ENCODE measurements around the gene LAS1L. TPM values are rescaled to one million over a fixed set of nuclear protein-coding genes. Genes with fewer than 3 reads are reported as not detected.

Gene LAS1L
- total RNA-seq, 4 donors from 2014 or later: 13.9 to 28.6 (median 18.5) TPM

DNA sequence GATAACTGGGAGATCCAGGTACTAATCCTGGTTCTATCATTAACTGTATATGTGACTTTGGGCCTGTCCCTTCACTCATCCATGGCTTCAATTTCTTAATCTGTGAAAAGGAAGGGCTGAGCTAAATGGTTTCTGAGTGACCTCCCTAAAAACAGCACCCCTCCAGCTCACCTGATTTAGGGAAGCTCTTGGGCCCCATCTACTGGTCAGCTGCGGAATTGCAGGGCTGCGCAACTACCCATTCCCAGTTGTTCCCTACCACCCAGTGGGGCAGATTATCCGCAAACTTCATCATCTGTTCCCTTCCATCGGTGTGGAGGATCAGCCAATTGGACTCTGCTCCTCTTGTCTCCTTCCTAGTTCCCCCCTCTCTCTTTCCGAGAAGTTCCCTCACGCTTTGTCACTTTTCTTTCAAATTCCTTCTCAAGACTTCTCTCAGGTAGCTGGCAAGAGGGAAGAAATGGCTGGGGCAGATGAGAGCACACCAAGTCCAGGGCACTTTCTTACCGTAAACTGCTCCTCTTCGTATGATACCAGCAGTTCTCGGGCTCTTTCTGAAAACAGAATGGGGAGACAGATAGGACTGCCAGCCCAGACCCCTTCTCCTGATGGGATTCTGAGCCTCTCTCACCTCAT, 5.8 kb downstream of the LAS1L start:
- TF ChIP-seq, protein P1, sequence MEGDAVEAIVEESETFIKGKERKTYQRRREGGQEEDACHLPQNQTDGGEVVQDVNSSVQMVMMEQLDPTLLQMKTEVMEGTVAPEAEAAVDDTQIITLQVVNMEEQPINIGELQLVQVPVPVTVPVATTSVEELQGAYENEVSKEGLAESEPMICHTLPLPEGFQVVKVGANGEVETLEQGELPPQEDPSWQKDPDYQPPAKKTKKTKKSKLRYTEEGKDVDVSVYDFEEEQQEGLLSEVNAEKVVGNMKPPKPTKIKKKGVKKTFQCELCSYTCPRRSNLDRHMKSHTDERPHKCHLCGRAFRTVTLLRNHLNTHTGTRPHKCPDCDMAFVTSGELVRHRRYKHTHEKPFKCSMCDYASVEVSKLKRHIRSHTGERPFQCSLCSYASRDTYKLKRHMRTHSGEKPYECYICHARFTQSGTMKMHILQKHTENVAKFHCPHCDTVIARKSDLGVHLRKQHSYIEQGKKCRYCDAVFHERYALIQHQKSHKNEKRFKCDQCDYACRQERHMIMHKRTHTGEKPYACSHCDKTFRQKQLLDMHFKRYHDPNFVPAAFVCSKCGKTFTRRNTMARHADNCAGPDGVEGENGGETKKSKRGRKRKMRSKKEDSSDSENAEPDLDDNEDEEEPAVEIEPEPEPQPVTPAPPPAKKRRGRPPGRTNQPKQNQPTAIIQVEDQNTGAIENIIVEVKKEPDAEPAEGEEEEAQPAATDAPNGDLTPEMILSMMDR (IDR thresholded peaks at IDR 0.05; ENCODE audit: low read depth): no peak

DNA sequence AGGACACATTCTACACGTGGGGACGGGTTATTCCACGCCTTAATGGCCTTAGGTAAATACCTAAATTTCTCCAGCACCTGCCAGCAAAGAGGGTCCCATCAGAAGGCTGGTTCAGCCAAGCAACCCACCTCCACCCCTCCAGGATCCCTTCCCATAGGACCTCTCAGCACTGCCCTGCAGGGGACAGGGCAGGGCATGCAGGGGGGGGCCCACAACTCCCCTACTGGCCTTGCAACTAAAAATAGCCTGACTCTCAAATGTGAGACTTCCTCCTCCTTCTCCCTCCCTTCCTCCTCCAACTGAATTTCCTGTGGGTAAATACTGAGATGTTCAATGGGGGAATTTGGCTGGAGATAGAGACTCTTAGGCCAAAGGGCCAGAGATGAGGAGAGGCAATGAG, 6.3 kb downstream of the LAS1L start:
- TF ChIP-seq, protein P1 (IDR thresholded peaks at IDR 0.05; ENCODE audit: low read depth): no peak

DNA sequence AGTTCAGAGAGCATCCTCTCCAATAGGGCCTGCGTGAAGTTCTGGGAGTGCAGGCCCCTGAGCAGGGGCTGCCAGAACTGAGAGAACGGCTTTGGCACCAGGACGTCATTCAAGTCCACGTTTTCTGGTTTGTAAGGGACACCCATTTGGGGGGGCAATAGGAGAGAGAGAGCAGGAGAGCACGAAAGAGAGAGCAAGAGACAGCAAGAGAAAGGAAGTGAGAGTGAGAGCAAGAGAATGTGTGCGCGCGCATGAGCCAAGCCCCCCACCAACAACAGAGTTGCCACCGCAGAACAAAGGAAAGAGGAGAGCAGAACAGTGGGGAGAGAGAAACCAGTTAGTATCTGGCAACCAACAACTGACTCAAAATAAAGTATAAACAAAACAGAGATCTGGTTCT, 10.4 kb downstream of the LAS1L start:
- TF ChIP-seq, protein P1 (IDR thresholded peaks at IDR 0.05; ENCODE audit: low read depth): no peak

DNA sequence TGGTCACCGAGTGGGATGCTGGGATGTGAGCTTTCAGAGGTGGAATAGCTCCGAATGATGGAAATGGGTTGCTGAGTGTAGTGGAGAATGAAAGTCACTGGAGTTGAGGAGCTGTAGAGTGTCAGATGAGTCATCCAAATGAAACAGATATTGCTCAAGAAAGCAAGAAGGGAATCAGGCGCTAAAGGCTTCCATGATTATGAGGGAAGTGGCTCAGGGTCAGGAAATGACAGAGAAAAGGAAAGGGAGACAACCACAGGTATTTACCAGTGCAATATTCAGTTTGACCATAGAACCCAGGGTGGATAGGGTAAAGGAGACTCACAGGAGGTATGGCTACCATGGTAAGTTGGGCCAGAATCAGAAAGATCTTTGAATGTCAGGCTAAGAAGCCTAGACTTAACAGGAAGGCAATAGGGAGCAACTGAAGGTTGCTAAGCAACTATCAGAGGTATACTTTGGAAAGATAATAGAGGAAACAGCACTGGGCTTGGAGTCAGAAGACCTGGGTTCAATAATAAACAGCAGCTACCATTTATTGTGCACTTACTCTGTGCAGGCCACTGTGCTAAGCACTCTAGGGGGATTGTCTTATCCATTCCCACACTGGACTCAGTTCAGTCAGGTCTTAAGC, 11.7 kb downstream of the LAS1L start:
- TF ChIP-seq, protein P1 (IDR thresholded peaks at IDR 0.05; ENCODE audit: low read depth): no peak

DNA sequence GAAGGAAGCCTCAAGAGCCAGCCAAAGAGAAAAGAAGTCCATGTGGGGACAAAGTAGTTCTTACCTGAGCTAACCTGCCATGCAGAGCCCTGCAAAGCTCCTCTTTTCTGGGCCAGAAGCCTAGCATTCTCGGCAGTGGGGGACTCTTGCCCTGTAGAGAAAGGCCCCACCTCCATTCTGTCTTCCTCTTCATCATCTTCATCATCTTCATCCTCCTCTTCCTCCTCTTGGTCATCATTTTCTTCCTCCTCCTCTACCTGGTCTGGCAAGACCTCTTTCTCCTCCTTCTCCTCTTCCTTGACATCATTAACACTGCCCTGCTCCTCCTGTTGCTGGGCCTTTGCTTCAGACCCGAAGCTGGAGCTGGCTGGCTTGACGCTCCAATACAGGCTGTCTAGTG, 16.7 kb downstream of the LAS1L start:
- TF ChIP-seq, protein P1 (IDR thresholded peaks at IDR 0.05; ENCODE audit: low read depth): no peak

DNA sequence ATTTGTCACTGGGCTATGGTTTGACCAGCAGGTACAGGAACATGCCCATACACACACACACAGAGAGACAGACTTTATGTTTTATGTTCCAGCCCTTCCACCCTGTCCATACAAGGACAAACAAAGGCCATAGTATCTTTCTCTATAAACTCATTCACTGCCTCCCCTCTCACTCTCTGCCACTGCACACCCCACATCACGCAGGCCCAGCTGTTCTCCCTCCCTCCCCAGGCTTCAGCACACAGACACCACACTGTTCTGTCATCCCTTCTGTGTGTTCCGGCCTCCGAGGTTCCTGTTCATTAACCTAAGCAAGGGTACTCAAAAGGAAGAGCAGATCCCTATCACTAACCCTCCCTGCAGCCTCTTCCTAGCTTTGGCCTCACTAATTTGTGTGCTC, 17.8 kb downstream of the LAS1L start:
- TF ChIP-seq, protein P1 (IDR thresholded peaks at IDR 0.05; ENCODE audit: low read depth): no peak

DNA sequence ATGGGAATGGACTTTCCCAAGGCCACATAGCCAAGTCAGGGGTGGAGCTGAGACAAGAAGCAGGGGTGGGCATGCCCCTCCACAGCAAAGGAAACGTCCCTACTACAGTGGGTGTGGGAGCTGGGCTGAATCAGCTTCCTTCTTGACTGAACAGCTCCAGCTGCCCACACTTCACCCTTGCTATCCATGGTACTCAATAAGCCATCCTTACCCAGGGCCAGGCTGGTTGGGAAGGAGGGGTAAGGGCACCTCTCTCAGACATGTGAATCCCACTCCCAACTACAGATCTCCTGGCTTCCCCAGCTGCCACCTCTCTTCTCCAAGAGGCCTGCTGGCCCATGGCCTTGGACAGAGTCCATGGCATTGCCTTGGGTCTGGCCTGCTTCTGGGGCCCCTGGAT, 21.0 kb downstream of the LAS1L start:
- TF ChIP-seq, protein P1 (IDR thresholded peaks at IDR 0.05; ENCODE audit: low read depth): no peak
